HG03571 (cell line): Measurements from ENCODE around the gene SIM1.

Experiments used
- ATAC-seq: cut with Tn5 transposase; IDR thresholded peaks from one replicate; pipeline ENCODE4 v1.9.1; 2021; ENCODE audit not compliant: unreplicated experiment

Gene SIM1

DNA sequence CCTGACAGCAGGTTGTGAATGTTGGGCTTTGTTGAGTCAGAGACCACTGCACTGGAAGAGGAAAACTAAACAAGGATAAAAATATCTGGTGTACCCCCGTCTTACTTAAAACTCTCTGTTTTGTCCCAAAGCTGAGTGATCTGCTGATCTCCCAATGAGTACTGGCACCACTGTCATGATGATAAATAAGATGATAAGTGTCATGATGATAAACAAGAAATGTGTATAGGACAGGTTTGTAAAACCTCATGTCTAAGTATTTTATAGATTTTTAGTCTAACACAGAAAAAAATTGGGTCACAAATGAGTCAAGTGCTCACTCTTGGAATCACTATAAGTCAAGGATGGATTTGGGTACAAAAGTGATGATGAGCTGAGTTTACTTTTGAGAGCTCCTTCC, 8.5 kb upstream of the SIM1 start:
- ATAC-seq: no peak

DNA sequence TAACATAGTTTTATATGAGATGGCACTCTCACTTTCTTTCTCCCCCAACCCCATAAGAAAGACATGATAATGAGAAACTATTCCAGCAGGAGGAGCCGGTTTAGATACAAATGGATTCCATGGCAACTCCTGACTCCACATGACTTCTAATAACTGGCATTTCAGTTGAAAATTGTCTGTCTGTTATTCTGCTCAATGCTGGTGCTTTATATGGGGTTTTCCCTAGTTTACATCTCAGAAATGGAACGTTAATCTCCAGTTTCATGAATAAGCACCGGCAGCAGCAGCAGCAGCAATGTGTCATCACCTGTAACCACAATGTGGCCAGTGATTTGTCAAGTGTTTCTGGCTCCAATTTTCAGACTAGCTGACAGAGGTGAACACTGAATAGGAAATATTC, 8.0 kb upstream of the SIM1 start:
- peak; percentile 87 for ATAC-seq

- ATAC-seq: no peak
Observed at GRCh38 chr6:100470422-100471120, 5.8 kb upstream of the SIM1 start.

GRCh38 chr6:100469101-100469859, 4.6 kb upstream of the SIM1 start:
- ATAC-seq: no peak

DNA sequence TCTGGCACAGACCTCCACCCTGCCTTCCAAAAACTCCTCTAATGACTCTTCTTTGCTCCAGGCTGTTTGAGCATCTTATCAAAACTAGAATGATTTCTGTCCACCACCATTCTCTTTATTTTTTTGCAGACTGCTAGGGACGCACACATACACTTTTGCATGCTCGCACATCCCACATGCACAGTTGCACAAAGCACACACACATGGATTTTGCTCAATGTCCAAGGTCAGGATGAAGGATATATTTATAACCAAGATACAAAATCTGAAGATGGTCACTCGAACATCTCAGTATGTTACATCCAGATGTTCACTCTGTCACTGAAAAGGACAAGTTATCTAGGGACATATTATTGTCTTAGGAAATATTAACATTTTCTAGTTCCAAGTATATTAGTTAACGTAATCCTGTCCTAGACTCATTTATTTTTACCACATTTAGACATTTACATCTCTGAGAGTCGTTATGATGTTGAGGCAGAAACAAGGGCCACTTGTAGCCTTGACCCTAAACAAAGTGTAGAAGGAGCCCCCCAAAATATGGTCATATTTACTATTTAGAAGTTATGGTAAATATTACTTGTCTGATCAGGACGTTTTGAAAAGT, 3.4 kb upstream of the SIM1 start:
- ATAC-seq: no peak

DNA sequence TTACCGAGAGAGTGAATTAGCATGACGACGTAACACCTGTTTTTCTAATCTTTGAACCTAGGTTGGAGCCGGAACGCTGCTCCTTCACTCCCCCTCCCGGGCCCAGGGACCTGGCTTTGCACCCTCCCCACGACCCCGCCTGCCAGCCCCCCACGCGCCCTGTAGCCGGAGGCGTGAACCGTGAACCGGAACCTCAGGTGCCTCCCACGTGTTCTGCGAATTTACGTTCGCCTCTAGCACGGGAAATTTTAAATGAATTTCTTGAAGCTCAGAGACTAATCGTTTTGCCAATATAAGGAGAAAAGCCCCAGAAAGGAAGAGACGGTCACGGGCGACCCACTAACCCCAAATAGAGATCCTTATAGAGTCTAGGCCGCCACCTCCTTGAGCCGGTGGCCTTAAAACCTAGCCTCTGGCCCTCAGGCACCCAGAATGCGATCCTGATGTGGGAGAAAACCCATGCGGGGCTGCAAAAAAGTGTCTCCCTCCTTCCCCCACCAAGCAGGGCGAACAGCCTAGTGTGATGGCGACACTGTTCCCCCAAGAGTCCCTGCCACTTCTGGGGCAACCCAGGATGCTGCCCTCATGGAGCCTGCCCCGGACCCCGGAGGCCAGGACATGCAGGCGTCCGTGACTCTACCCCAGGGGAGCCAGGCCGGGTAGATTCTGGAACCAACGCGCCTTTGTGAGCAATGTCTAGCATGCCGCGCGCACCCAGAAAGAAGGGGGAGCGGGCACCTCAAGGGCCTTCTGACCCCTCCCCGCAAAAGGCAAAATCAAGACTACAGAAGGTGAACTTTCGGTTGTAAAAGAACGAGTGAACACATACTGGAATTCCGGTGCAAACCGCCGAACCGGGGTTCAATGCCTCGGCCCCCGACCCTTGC, 2.7 kb upstream of the SIM1 start:
- ATAC-seq: no peak

GRCh38 chr6:100466410-100467128, 1.8 kb upstream of the SIM1 start:
- no peak for ATAC-seq

DNA sequence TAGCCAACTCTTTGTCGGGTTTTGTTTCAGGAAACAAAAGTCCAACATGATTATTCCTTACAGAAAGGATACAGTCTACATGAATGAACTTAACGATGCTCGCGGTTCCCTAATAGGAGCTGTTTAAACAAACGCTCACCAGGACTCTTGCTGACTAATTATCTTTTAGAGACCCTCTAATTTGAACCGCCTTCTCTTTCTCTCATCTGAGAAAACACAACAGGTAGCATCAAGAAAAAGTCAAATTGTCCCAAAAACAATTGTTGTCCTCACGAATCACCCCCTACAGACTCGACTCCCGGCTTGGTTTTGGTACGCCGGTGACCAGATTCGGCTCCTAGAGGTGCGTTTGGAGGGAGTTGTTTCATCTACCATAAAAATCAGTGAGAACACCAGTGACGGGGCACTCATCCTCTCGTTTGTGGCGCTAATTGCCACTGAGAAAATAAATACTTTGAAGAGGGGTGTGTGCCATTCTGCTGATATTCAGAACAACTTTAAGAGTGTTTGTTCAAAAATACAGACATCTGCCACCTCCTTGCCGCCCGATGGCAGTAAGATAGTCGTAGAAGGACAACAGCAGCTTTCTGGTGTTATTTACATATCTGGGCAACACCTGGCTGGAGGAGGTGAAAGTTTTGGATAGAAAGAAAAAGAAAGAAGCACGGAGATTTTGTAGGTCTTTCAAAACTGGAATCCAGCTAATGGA, 1.1 kb upstream of the SIM1 start:
- no peak for ATAC-seq

GRCh38 chr6:100464162-100464851, 414 bp downstream of the SIM1 start:
- ATAC-seq: no peak

DNA sequence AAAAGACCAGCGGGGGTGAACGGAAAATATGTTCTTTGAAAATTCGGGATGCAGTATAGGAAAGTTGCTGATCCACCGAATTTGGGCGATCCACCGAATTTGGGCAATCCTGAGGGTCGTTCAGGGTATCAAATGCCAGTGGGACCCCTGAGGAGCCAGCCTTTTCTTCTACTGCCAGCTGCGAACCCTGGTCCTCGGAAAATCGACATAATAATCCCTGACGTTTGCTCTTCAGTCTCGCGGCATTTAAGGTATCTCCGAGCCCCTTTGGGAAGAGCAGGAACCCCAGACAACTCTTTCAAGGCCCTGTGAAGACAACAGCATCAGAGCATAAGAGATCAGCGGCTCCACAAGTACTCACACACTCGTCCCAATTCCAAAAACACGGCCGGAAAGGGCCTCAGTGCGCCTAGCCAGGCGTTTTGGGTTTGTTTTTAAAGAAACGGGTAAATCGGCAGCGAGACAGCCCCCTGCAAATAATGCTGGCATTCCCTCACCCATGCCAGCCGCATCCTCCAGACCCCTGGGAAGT, 1.0 kb downstream of the SIM1 start:
- no peak for ATAC-seq

- no peak for ATAC-seq
Observed at GRCh38 chr6:100462706-100463629, 1.8 kb downstream of the SIM1 start.

DNA sequence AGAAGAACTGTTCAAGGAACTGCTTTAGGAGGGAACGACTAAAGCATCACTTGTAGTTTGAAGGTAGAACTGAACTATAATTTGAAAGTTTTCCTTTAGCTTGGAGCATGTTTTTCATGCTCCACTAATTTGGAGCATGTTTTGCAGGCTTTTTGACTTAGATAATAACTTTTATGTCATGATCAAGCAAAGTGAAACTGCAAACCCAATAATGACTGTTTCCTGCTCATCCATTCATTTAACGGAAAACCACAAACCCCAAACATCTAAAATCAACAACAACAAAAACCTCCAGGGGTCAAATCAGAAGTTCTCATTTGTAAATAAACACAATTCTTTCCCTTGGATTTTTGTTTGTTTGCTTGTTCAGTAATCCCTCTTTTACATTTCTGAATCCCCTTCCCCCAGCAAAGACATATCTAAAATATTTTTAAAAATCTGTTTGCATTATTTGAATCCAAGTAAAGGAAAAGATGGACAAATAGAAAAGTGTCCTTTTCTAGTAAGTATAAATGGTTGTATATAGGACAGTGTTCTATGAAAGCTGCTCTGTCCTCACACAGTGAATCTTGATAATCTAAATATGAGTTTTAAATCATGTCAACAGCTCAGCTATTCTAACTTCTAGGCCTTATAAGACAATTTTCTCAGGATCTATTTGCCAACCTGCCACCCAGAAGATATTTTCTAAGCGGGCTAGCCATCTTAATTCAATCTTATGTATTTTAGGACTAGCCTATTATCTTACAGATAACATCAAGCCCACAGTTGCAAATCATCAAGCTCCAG, 2.6 kb downstream of the SIM1 start:
- ATAC-seq: no peak

GRCh38 chr6:100461278-100461916, 3.3 kb downstream of the SIM1 start:
- no peak for ATAC-seq

- ATAC-seq: no peak
Observed at GRCh38 chr6:100460650-100461204, 4.0 kb downstream of the SIM1 start.

- ATAC-seq: no peak
Observed at GRCh38 chr6:100459592-100460184, 5.0 kb downstream of the SIM1 start.
